SK-N-SH treated with all-trans-retinoic acid at 6 μM for 48 hours (cell line): ENCODE data around the gene LRRC52.
"Not testable (repeated sequence)": the region's sequence is repeated elsewhere in the genome, so short reads cannot be mapped to it uniquely, and the experiment has no call there.

Experiments
- ATAC-seq: fragments of 200-7000 bp; cut with Tn5 transposase; 3 replicates; pipeline ENCODE4 v1.9.1; 2020; ENCODE audit warnings: mild to moderate bottlenecking, moderate library complexity
- ARNTL ChIP-seq: fragments of 450-650 bp; formaldehyde crosslinking; IDR thresholded peaks from 2 replicates; pipeline ENCODE4 v1.5.0; 2020; ENCODE audit warnings: low read depth, mild to moderate bottlenecking, moderate library complexity, borderline replicate concordance
- BACH2 ChIP-seq: fragments of 250-450 bp; sonication (Bioruptor Pico); IDR thresholded peaks from 2 replicates; pipeline ENCODE4 v1.9.0; 2021; ENCODE audit warnings: mild to moderate bottlenecking, borderline replicate concordance
- CSDC2 ChIP-seq: fragments of 250-450 bp; sonication (Bioruptor Pico); IDR thresholded peaks from 2 replicates; pipeline ENCODE4 v1.5.0; 2020; ENCODE audit warnings: mild to moderate bottlenecking, moderate library complexity
- ESRRG ChIP-seq: fragments of 250-450 bp; sonication (Bioruptor Pico); IDR thresholded peaks from 2 replicates; pipeline ENCODE4 v1.6.1; 2021; ENCODE audit warnings: mild to moderate bottlenecking
- GLIS3 ChIP-seq: fragments of 250-450 bp; sonication (Bioruptor Pico); IDR thresholded peaks from 2 replicates; pipeline ENCODE4 v1.5.0; 2020; ENCODE audit warnings: mild to moderate bottlenecking, moderate library complexity
- ISL1 ChIP-seq: fragments of 250-450 bp; sonication (Bioruptor Pico); IDR thresholded peaks from 2 replicates; pipeline ENCODE4 v2.1.2; 2022; ENCODE audit warnings: mild to moderate bottlenecking, moderate library complexity
- OSR1 ChIP-seq: fragments of 250-450 bp; sonication (Bioruptor Pico); IDR thresholded peaks from 2 replicates; pipeline ENCODE4 v1.8.0; 2022; ENCODE audit warnings: moderate library complexity, mild to moderate bottlenecking, inconsistent platforms
- RARB ChIP-seq: fragments of 250-450 bp; sonication (Bioruptor Pico); IDR thresholded peaks from 2 replicates; pipeline ENCODE4 v1.8.0; 2021; ENCODE audit warnings: mild to moderate bottlenecking, moderate library complexity
- TCF4 ChIP-seq: fragments of 250-450 bp; sonication (Bioruptor Pico); IDR thresholded peaks from 2 replicates; pipeline ENCODE4 v1.8.0; 2021; ENCODE audit warnings: mild to moderate bottlenecking, moderate library complexity, borderline replicate concordance
- TOX ChIP-seq: fragments of 250-450 bp; sonication (Bioruptor Pico); IDR thresholded peaks from 2 replicates; pipeline ENCODE4 v1.8.0; 2021; ENCODE audit warnings: mild to moderate bottlenecking, moderate library complexity, borderline replicate concordance
- ZC3H10 ChIP-seq: fragments of 250-450 bp; sonication (Bioruptor Pico); IDR thresholded peaks from 2 replicates; pipeline ENCODE4 v1.5.1; 2021; ENCODE audit warnings: mild to moderate bottlenecking, moderate library complexity
- ZFP3 ChIP-seq: fragments of 250-450 bp; sonication (Bioruptor Pico); IDR thresholded peaks from 2 replicates; pipeline ENCODE4 v1.5.0; 2020; ENCODE audit warnings: mild to moderate bottlenecking, moderate library complexity
- ZFP30 ChIP-seq: fragments of 450-650 bp; formaldehyde crosslinking; IDR thresholded peaks from 2 replicates; pipeline ENCODE4 v1.5.0; 2022; ENCODE audit warnings: mild to moderate bottlenecking, moderate library complexity
- ZNF565 ChIP-seq: fragments of 450-650 bp; formaldehyde crosslinking; conservative IDR thresholded peaks from 2 replicates; pipeline ENCODE4 v1.5.0; 2020; ENCODE audit warnings: low read depth, mild to moderate bottlenecking, moderate library complexity
- ZNF70 ChIP-seq: fragments of 450-650 bp; formaldehyde crosslinking; IDR thresholded peaks from 2 replicates; pipeline ENCODE4 v1.5.0; 2020; ENCODE audit warnings: mild to moderate bottlenecking, moderate library complexity
- ZNF8 ChIP-seq: fragments of 450-650 bp; formaldehyde crosslinking; IDR thresholded peaks from 2 replicates; pipeline ENCODE4 v1.5.0; 2020; ENCODE audit warnings: mild to moderate bottlenecking, moderate library complexity
- TF ChIP-seq, protein P1 (sequence below): fragments of 250-450 bp; sonication (Bioruptor Pico); IDR thresholded peaks from 2 replicates; pipeline ENCODE4 v1.5.0; 2020; ENCODE audit warnings: mild to moderate bottlenecking, moderate library complexity
- TF ChIP-seq, protein P2 (sequence below): fragments of 250-450 bp; sonication (Bioruptor Pico); IDR thresholded peaks from 2 replicates; pipeline ENCODE4 v1.8.0; 2021; ENCODE audit warnings: low read depth, mild to moderate bottlenecking, moderate library complexity, borderline replicate concordance
- TF ChIP-seq, protein P3 (sequence below): fragments of 250-450 bp; sonication (Bioruptor Pico); IDR thresholded peaks from 2 replicates; pipeline ENCODE4 v1.8.0; 2020; ENCODE audit warnings: mild to moderate bottlenecking, moderate library complexity, borderline replicate concordance

LRRC52 gene

DNA sequence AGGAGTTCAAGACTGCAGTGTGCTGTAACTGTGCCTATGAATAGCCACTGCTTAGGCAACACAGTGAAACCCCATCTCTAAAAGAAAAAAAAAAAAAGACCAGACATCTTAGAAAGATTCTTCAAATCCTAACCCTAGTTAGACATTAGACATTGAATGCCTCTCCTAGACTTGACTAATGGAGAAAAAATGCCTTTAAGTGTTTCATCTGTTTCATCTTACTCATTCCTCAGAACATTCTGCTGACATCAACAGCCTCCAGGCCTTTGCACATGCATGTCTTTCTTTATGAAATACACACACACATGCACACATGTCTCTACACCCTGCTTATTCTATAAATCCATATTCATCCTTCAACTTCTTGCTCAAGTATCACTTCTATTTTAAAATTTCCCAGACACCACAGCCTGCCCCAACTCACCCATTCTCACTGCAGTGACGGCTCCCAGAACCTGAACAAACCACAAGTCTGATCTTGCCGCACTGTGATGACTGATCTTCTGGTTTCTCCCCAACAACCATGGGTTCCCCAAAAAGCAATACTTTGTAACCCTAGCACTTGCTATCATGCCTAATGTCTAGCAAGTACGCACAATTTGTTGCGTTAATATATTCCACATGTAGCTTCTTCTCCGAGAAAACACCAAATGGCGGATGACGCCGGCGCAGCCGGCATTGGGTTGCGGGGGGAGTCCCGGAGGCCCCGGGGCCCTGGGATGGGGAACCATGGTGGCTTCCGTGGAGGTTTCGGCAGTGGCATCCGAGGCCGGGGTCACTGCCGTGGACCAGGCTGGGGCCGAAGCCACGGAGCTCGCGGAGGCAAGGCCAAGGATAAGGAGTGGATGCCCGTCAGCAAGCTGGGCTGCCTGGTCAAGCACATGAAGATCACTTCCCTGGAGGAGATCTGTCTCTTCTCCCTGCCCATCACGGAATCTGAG lies 37.4 kb downstream of the LRRC52 start:
- ATAC-seq, result no peak; the same call in 2 of the 3 replicates

DNA sequence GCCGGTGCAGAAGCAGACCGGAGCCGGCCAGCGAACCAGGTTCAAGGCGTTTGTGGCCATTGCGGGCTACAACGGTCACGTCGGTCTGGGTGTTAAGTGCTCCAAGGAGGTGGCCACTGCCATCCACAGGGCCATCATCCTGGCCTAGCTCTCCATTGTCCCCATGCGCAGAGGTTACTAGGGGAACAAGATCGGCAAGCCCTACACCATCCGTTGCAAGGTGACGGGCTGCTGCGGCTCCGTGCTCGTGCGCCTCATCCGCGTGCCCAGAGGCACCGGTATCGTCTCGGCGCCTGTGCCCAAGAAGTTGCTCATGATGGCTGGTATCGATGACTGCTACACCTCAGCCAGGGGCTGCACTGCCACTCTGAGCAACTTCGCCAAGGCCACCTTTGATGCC lies 38.1 kb downstream of the LRRC52 start:
- TF ChIP-seq ZFP3 (CRISPR knock-in tag), result no peak
- no peak for TF ChIP-seq BACH2 (CRISPR knock-in tag)
- ATAC-seq, result no peak

More for the DNA sequence above, 37.4 kb downstream of the LRRC52 start:
- TF ChIP-seq TCF4 (CRISPR knock-in tag) (no peak), GLIS3 (CRISPR knock-in tag) (no peak), ISL1 (CRISPR knock-in tag) (no peak), ZFP3 (CRISPR knock-in tag) (no peak)
- TF ChIP-seq, all 23 proteins: peak for 0

DNA sequence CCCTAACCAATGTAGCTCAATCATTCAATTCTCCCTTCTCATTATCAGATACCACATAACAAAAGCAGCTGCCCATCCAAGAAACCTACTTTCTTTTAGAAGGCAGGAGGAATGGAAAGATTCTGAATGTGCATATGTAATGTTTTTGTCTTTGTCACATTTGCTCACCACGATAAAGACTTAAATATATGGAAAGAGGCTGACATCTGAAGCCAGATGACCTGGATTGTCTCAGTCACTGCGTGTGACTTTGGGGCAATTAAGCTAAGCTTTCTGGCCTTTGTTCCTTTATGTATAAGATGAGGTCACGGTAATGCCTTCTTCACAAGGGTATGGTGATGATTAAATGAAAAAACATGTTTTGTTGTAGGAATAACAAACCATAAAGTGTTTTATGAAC lies 42.6 kb downstream of the LRRC52 start:
- no peak for TF ChIP-seq CSDC2 (CRISPR knock-in tag)
- TF ChIP-seq ESRRG (CRISPR knock-in tag), result no peak
- TF ChIP-seq OSR1 (CRISPR knock-in tag), result no peak
- no peak for TF ChIP-seq ARNTL (CRISPR knock-in tag)
- no peak for ATAC-seq

DNA sequence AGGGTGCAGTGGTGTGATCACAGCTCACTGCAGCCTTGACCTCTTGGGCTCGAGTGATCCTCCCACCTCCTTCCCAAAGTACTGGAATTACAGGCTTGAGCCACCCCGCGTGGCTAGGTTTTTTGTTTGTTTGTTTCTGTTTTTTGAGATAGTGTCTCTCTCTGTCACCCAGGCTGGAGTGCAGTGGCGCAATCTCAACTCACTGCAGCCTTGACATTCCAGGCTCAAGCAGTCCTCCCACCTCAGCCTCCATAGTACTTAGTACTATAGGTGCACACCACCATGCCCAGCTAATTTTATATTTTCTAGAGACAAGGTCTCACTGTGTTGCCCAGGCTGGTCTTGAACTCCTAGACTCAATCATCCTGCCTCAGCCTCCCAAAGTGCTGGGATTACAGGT lies 47.6 kb downstream of the LRRC52 start:
- not testable (repeated sequence) for ATAC-seq

DNA sequence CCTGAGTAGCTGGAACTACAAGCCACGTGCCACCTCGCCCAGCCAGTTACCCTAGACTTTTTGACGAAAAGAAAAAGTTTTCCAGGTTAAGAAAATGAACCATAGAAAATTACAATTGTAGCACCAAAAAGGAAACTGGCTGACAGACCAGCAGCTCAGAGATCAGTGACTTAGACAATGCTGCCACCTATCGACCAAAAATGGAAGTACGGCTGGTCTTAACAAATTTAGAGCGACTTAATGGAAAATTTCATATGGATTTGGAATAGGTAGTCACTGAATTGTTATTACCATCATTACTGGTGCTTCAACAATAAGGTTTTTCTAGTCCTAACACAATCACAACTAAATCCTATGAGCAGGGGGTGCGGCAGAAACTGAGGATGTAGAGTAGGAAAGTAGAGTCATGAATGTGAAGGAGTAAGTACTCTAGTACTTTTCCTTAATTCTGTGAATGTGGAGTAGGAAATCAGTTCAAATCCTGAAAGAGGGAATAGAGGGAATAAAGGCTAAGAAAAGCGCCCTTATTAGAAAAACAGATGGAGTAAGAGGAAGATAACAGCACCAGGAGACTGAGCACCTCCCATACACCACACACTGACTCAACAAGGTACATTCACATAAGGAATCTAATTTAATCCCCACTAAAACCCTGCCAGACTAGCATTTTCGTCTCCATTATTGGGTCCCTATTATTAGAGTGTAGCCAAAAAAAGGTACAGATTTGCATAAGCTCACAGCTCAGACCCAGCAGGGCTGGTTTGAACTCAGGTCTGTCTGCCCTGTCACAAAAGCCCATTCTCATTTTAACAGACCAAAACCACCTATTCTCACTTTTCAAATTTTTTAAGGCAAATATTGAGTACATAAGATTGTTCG lies 49.4 kb downstream of the LRRC52 start:
- TF ChIP-seq, protein P1, sequence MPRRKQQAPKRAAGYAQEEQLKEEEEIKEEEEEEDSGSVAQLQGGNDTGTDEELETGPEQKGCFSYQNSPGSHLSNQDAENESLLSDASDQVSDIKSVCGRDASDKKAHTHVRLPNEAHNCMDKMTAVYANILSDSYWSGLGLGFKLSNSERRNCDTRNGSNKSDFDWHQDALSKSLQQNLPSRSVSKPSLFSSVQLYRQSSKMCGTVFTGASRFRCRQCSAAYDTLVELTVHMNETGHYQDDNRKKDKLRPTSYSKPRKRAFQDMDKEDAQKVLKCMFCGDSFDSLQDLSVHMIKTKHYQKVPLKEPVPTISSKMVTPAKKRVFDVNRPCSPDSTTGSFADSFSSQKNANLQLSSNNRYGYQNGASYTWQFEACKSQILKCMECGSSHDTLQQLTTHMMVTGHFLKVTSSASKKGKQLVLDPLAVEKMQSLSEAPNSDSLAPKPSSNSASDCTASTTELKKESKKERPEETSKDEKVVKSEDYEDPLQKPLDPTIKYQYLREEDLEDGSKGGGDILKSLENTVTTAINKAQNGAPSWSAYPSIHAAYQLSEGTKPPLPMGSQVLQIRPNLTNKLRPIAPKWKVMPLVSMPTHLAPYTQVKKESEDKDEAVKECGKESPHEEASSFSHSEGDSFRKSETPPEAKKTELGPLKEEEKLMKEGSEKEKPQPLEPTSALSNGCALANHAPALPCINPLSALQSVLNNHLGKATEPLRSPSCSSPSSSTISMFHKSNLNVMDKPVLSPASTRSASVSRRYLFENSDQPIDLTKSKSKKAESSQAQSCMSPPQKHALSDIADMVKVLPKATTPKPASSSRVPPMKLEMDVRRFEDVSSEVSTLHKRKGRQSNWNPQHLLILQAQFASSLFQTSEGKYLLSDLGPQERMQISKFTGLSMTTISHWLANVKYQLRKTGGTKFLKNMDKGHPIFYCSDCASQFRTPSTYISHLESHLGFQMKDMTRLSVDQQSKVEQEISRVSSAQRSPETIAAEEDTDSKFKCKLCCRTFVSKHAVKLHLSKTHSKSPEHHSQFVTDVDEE (CRISPR knock-in tag), result no peak
- TF ChIP-seq ZNF70 (CRISPR knock-in tag) (no peak), BACH2 (CRISPR knock-in tag) (no peak), ZC3H10 (no peak), TCF4 (CRISPR knock-in tag) (no peak), CSDC2 (CRISPR knock-in tag) (no peak), ISL1 (CRISPR knock-in tag) (no peak), ESRRG (CRISPR knock-in tag) (no peak), GLIS3 (CRISPR knock-in tag) (no peak), ZFP3 (CRISPR knock-in tag) (no peak), OSR1 (CRISPR knock-in tag) (no peak), RARB (CRISPR knock-in tag) (no peak), ZFP30 (CRISPR knock-in tag) (no peak), ZNF565 (CRISPR knock-in tag) (no peak), TOX (CRISPR knock-in tag) (no peak), ZNF8 (no peak)
- TF ChIP-seq, protein P2, sequence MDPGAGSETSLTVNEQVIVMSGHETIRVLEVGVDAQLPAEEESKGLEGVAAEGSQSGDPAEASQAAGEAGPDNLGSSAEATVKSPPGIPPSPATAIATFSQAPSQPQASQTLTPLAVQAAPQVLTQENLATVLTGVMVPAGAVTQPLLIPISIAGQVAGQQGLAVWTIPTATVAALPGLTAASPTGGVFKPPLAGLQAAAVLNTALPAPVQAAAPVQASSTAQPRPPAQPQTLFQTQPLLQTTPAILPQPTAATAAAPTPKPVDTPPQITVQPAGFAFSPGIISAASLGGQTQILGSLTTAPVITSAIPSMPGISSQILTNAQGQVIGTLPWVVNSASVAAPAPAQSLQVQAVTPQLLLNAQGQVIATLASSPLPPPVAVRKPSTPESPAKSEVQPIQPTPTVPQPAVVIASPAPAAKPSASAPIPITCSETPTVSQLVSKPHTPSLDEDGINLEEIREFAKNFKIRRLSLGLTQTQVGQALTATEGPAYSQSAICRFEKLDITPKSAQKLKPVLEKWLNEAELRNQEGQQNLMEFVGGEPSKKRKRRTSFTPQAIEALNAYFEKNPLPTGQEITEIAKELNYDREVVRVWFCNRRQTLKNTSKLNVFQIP, result no peak
- TF ChIP-seq, protein P3, sequence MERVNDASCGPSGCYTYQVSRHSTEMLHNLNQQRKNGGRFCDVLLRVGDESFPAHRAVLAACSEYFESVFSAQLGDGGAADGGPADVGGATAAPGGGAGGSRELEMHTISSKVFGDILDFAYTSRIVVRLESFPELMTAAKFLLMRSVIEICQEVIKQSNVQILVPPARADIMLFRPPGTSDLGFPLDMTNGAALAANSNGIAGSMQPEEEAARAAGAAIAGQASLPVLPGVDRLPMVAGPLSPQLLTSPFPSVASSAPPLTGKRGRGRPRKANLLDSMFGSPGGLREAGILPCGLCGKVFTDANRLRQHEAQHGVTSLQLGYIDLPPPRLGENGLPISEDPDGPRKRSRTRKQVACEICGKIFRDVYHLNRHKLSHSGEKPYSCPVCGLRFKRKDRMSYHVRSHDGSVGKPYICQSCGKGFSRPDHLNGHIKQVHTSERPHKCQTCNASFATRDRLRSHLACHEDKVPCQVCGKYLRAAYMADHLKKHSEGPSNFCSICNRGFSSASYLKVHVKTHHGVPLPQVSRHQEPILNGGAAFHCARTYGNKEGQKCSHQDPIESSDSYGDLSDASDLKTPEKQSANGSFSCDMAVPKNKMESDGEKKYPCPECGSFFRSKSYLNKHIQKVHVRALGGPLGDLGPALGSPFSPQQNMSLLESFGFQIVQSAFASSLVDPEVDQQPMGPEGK, result no peak
- peak; percentile 67 for ATAC-seq
